ENCODE data around the gene GBGT1. TPM values are rescaled to one million over a fixed set of nuclear protein-coding genes. Genes with fewer than 3 reads are reported as not detected.

Gene GBGT1
- total and polyA plus RNA-seq, 9 of the 15 experiments (the other 6 are each of a cell fraction or from before 2014, with no cell fraction given) = 0.55 to 25.8 (median 13.7) TPM

- TF ChIP-seq ZNF780A (CRISPR knock-in tag; IDR thresholded peaks at IDR 0.05) (no peak), KLF10 (CRISPR knock-in tag; IDR thresholded peaks at IDR 0.05) (no peak), ZNF584 (CRISPR knock-in tag; IDR thresholded peaks at IDR 0.05; ENCODE audit: low read depth) (no peak), ERF (CRISPR knock-in tag; IDR thresholded peaks at IDR 0.05) (no peak), ZC3H8 (IDR thresholded peaks at IDR 0.05) (peak; percentile 43; the same call in 1 of the 2 replicates), HMGXB4 (CRISPR knock-in tag; IDR thresholded peaks at IDR 0.05) (no peak), BHLHE40 (IDR thresholded peaks at IDR 0.05; ENCODE audit: low read length) (no peak), FOXK1 (CRISPR knock-in tag; IDR thresholded peaks at IDR 0.05; ENCODE audit: borderline replicate concordance) (no peak), RB1 (IDR thresholded peaks at IDR 0.05; ENCODE audit: low read depth) (peak; percentile 26; the same call in 1 of the 2 replicates), ZNF592 (IDR thresholded peaks at IDR 0.05) (peak; percentile 57; the same call in 1 of the 2 replicates), ZNF764 (CRISPR knock-in tag; IDR thresholded peaks at IDR 0.05; ENCODE audit: low read depth) (no peak), ZNF134 (CRISPR knock-in tag; conservative IDR thresholded peaks at IDR 0.05) (no peak), STAT5B (CRISPR knock-in tag; IDR thresholded peaks at IDR 0.05) (no peak), FOXM1 (IDR thresholded peaks at IDR 0.05; ENCODE audit: low read depth) (no peak), FOXM1 (CRISPR knock-in tag; IDR thresholded peaks at IDR 0.05; ENCODE audit: low read depth) (no peak), SMAD1 (IDR thresholded peaks at IDR 0.05; ENCODE audit: low read depth, low read length, partially characterized antibody) (no peak)
- TF ChIP-seq, protein P1, sequence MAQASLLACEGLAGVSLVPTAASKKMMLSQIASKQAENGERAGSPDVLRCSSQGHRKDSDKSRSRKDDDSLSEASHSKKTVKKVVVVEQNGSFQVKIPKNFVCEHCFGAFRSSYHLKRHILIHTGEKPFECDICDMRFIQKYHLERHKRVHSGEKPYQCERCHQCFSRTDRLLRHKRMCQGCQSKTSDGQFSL (CRISPR knock-in tag; IDR thresholded peaks at IDR 0.05) = no peak
- TF ChIP-seq, protein P1 (tag; IDR thresholded peaks at IDR 0.05) = no peak
- TF ChIP-seq, protein P2, sequence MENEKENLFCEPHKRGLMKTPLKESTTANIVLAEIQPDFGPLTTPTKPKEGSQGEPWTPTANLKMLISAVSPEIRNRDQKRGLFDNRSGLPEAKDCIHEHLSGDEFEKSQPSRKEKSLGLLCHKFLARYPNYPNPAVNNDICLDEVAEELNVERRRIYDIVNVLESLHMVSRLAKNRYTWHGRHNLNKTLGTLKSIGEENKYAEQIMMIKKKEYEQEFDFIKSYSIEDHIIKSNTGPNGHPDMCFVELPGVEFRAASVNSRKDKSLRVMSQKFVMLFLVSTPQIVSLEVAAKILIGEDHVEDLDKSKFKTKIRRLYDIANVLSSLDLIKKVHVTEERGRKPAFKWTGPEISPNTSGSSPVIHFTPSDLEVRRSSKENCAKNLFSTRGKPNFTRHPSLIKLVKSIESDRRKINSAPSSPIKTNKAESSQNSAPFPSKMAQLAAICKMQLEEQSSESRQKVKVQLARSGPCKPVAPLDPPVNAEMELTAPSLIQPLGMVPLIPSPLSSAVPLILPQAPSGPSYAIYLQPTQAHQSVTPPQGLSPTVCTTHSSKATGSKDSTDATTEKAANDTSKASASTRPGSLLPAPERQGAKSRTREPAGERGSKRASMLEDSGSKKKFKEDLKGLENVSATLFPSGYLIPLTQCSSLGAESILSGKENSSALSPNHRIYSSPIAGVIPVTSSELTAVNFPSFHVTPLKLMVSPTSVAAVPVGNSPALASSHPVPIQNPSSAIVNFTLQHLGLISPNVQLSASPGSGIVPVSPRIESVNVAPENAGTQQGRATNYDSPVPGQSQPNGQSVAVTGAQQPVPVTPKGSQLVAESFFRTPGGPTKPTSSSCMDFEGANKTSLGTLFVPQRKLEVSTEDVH (IDR thresholded peaks at IDR 0.05; ENCODE audit: low read depth, partially characterized antibody) = no peak
Measured at GRCh38 chr9:133160742-133161546, 2.8 kb downstream of the GBGT1 start (continued).

All from K562 (cell line).